GM10847 (cell line): ENCODE data around the gene PIP4K2A.

Experiments
- POLR2A ChIP-seq: IDR thresholded peaks from 2 replicates; pipeline ENCODE4 v1.6.1; 2011; ENCODE audit not compliant: insufficient read length; ENCODE audit errors: extremely low read depth

PIP4K2A gene

GRCh38 chr10:22593026-22593425 lies 121.4 kb downstream of the PIP4K2A start:
- TF ChIP-seq POLR2A = no peak

GRCh38 chr10:22589851-22590514 lies 124.4 kb downstream of the PIP4K2A start:
- no peak for TF ChIP-seq POLR2A

- TF ChIP-seq POLR2A = no peak
Measured at GRCh38 chr10:22588462-22588861, 125.9 kb downstream of the PIP4K2A start.

- TF ChIP-seq POLR2A = no peak
Measured at GRCh38 chr10:22583683-22584082, 130.7 kb downstream of the PIP4K2A start.

- TF ChIP-seq POLR2A = no peak
Measured at GRCh38 chr10:22581461-22581860, 132.9 kb downstream of the PIP4K2A start.

- no peak for TF ChIP-seq POLR2A
Measured at GRCh38 chr10:22580711-22581110, 133.7 kb downstream of the PIP4K2A start.

- no peak for TF ChIP-seq POLR2A
Measured at GRCh38 chr10:22579826-22580225, 134.6 kb downstream of the PIP4K2A start.

GRCh38 chr10:22573820-22574569 lies 140.4 kb downstream of the PIP4K2A start:
- no peak for TF ChIP-seq POLR2A

GRCh38 chr10:22570733-22571430 lies 143.5 kb downstream of the PIP4K2A start:
- no peak for TF ChIP-seq POLR2A

GRCh38 chr10:22570234-22570633 lies 144.1 kb downstream of the PIP4K2A start:
- no peak for TF ChIP-seq POLR2A

- TF ChIP-seq POLR2A = no peak
Measured at GRCh38 chr10:22568928-22569327, 145.4 kb downstream of the PIP4K2A start.

GRCh38 chr10:22564060-22564459 lies 150.3 kb downstream of the PIP4K2A start:
- no peak for TF ChIP-seq POLR2A

- TF ChIP-seq POLR2A = no peak
Measured at GRCh38 chr10:22561909-22562308, 152.5 kb downstream of the PIP4K2A start.

- no peak for TF ChIP-seq POLR2A
Measured at GRCh38 chr10:22560913-22561239, 153.5 kb downstream of the PIP4K2A start.

- TF ChIP-seq POLR2A = no peak
Measured at GRCh38 chr10:22560096-22560912, 154.1 kb downstream of the PIP4K2A start.
